Thyroid gland (tissue), 4 donors: Measurements from ENCODE around the gene MVB12B.

Experiments used
- CTCF ChIP-seq, 6 experiments: fragments of 200-600 bp in 3 of 6; fragments of 450-650 bp in 3 of 6; sonication (generic) in 3 of 6; IDR thresholded peaks; one replicate each; pipeline ENCODE4 v1.5.1; 2016 to 2019; ENCODE audit warnings: antibody characterized with exemption in 6 of 6, mild to moderate bottlenecking in 2 of 6, inconsistent platforms in 1 of 6, moderate library complexity in 1 of 6
- POLR2A ChIP-seq, 2 donors: fragments of 450-650 bp; IDR thresholded peaks; one replicate each; pipeline ENCODE4 v1.6.1; 2017; ENCODE audit warnings: antibody characterized with exemption in 2 of 2, mild to moderate bottlenecking in 2 of 2, moderate library complexity in 1 of 2

- no peak for TF ChIP-seq CTCF (IDR thresholded peaks at IDR 0.05)
- no peak for TF ChIP-seq POLR2A (IDR thresholded peaks at IDR 0.05)
Measured at GRCh38 chr9:126448136-126448535, 121.5 kb downstream of the MVB12B start.
